Measurements from ENCODE around the gene VEGFB. TPM values are rescaled to one million over a fixed set of nuclear protein-coding genes. Genes with fewer than 3 reads are reported as not detected.

Gene VEGFB
- total RNA-seq, 1 donor from 2014 or later = 12.3 TPM

DNA sequence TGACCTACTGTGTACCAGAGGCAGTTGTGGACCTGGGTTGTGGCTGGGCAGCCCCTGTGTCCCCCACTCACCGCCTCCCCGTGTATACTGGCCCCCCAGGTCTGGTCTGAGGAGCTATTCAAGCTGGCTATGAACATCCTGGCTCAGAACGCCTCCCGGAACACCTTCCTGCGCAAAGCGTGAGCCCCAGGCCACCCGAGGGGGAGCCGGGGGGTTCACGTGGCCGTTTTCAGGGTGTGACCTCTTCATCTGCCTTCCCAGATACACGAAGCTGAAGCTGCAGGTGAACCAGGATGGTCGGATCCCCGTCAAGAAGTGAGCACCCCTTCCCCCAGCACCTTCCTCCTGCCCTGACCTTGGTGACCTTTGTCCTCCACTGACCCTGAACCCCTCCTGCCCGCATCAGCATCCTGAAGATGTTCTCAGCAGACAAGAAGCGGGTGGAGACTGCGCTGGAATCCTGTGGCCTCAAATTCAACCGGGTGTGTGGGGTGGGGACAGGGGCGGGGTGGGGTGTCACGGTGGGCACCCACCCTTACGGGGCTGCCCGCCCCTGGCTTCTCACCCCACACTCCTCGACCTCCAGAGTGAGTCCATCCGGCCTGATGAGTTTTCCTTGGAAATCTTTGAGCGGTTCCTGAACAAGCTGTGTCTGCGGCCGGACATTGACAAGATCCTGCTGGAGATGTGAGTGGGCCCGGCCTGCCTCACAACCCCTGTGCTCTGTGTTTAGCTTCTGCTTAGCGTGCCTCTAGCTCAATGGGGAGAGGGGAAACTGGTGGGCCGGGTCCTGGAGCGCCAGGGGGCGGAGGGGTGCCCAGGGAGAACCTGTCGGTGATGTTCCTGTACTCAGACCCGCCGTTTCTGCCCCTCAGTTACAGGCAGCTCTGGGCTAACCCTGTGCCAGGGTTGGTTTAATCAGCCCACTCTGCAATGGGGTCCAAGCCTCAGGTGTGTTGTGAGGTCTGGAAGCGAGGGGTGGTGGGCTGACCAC lies 21.0 kb downstream of the VEGFB start:
- H3K27ac Mint-ChIP-seq (ENCODE audit: unreplicated experiment) = no peak overlapping the region
- H3K36me3 Mint-ChIP-seq (ENCODE audit: unreplicated experiment) = no peaks in the 10 kb centered on the region
- peaks cover 4% of the 10 kb centered on the region for H3K4me1 Mint-ChIP-seq (ENCODE audit: low read depth, unreplicated experiment)
- TF ChIP-seq, protein P1, sequence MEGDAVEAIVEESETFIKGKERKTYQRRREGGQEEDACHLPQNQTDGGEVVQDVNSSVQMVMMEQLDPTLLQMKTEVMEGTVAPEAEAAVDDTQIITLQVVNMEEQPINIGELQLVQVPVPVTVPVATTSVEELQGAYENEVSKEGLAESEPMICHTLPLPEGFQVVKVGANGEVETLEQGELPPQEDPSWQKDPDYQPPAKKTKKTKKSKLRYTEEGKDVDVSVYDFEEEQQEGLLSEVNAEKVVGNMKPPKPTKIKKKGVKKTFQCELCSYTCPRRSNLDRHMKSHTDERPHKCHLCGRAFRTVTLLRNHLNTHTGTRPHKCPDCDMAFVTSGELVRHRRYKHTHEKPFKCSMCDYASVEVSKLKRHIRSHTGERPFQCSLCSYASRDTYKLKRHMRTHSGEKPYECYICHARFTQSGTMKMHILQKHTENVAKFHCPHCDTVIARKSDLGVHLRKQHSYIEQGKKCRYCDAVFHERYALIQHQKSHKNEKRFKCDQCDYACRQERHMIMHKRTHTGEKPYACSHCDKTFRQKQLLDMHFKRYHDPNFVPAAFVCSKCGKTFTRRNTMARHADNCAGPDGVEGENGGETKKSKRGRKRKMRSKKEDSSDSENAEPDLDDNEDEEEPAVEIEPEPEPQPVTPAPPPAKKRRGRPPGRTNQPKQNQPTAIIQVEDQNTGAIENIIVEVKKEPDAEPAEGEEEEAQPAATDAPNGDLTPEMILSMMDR (IDR thresholded peaks at IDR 0.05; ENCODE audit: partially characterized antibody, unreplicated experiment) = no peak
- H3K27me3 Mint-ChIP-seq (ENCODE audit: unreplicated experiment) = peaks cover 18% of the 10 kb centered on the region
- peaks cover 6% of the 10 kb centered on the region for H3K9me3 Mint-ChIP-seq (ENCODE audit: unreplicated experiment)
- DNase-seq = no peak
- no peak overlapping the region for H3K4me3 Mint-ChIP-seq (ENCODE audit: unreplicated experiment)

DNA sequence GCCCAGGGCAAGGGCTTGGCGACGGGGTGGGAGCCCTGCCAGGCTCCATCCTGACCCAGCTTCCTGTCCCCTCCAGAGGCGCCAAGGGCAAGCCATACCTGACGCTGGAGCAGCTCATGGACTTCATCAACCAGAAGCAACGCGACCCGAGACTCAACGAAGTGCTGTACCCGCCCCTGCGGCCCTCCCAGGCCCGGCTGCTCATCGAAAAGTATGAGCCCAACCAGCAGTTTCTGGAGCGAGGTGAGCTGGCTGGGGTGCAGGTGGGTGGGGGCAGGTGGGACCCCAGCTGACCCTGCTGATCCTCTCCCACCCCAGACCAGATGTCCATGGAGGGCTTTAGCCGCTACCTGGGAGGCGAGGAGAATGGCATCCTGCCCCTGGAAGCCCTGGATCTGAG lies 21.9 kb downstream of the VEGFB start:
- TF ChIP-seq, protein P1 (IDR thresholded peaks at IDR 0.05; ENCODE audit: partially characterized antibody, unreplicated experiment) = no peak
- Mint-ChIP-seq H3K27ac (ENCODE audit: unreplicated experiment) (no peak overlapping the region), H3K4me1 (ENCODE audit: low read depth, unreplicated experiment) (peaks cover 4% of the 10 kb centered on the region), H3K4me3 (ENCODE audit: unreplicated experiment) (no peak overlapping the region), H3K9me3 (ENCODE audit: unreplicated experiment) (peaks cover 6% of the 10 kb centered on the region), H3K36me3 (ENCODE audit: unreplicated experiment) (no peaks in the 10 kb centered on the region), H3K27me3 (ENCODE audit: unreplicated experiment) (peaks cover 18% of the 10 kb centered on the region)
- DNase-seq = no peak

DNA sequence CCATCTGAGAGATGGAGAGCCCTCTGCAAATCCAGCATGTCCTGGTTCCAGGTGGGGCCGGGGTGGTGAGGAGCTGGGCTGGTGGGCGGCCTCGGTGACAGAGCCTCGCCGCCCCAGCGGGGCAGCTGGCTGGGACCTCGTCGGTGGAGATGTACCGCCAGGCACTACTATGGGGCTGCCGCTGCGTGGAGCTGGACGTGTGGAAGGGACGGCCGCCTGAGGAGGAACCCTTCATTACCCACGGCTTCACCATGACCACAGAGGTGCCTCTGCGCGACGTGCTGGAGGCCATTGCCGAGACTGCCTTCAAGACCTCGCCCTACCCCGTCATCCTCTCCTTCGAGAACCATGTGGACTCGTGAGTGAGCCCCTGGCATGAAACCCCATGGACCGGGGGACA lies 24.0 kb downstream of the VEGFB start:
- Mint-ChIP-seq H3K9me3 (ENCODE audit: unreplicated experiment) (peaks cover 6% of the 10 kb centered on the region), H3K27me3 (ENCODE audit: unreplicated experiment) (peaks cover 16% of the 10 kb centered on the region), H3K27ac (ENCODE audit: unreplicated experiment) (no peak overlapping the region), H3K4me3 (ENCODE audit: unreplicated experiment) (no peak overlapping the region), H3K36me3 (ENCODE audit: unreplicated experiment) (no peaks in the 10 kb centered on the region), H3K4me1 (ENCODE audit: low read depth, unreplicated experiment) (peaks cover 4% of the 10 kb centered on the region)
- DNase-seq = no peak
- TF ChIP-seq, protein P1 (IDR thresholded peaks at IDR 0.05; ENCODE audit: partially characterized antibody, unreplicated experiment) = no peak

DNA sequence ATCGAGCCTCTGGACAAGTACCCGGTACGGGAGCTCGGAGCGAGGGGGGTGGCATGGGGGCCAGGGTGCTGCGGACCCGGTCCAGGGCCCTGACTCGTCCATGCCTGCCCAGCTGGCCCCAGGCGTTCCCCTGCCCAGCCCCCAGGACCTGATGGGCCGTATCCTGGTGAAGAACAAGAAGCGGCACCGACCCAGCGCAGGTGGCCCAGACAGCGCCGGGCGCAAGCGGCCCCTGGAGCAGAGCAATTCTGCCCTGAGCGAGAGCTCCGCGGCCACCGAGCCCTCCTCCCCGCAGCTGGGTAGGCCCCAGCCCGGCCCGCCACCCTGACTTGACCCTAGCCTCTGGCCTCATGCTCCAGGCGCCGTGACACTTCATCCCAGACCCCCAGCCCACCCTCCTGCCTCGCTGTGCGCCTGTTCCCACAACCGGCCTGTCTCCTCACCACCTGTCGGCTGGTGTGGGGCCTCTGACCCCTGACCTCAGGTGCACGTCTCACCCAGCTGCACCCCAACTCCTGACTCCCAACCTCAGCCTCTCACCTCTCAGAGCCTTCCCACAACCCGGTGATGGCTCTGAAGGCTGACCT lies 24.7 kb downstream of the VEGFB start:
- Mint-ChIP-seq H3K36me3 (ENCODE audit: unreplicated experiment) (no peaks in the 10 kb centered on the region), H3K9me3 (ENCODE audit: unreplicated experiment) (peaks cover 6% of the 10 kb centered on the region), H3K4me3 (ENCODE audit: unreplicated experiment) (no peak overlapping the region), H3K4me1 (ENCODE audit: low read depth, unreplicated experiment) (no peaks in the 10 kb centered on the region), H3K27ac (ENCODE audit: unreplicated experiment) (no peak overlapping the region), H3K27me3 (ENCODE audit: unreplicated experiment) (peaks cover 16% of the 10 kb centered on the region)
- TF ChIP-seq, protein P1 (IDR thresholded peaks at IDR 0.05; ENCODE audit: partially characterized antibody, unreplicated experiment) = no peak
- no peak for DNase-seq

Data from glutamatergic neuron (in vitro differentiated cells).